ENCODE data around the gene MED13L. TPM values are rescaled to one million over a fixed set of nuclear protein-coding genes. Genes with fewer than 3 reads are reported as not detected.

MED13L gene
- polyA plus RNA-seq, 2 donors, result 15.0 to 16.8 TPM

DNA sequence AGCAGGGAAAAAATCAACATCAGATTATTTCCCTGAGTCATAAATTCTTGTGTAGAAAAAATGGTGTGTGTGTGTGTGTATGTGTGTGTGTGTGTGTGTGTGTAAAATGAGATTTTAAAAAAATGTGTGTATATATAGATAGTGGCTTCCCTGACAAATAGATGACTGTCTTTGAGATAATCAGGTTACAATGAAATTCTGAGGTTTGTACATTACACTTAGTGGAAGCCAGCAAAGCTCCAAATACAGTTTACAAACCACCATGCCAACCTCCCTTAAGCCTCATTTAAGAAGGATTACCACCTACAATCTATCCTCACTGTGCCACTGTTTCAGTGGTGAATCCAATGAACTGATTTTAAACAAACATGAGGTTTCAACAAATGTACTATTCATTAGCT, 93.8 kb downstream of the MED13L start:
- Histone ChIP-seq H3K9me3 (ENCODE audit: control insufficient read depth in 2 of 2, insufficient read depth in 1 of 2, low read depth in 1 of 2, low read length in 1 of 2) (no peaks in the 10 kb centered on the region), H3K27ac (ENCODE audit: low read depth in 2 of 2, low read length in 1 of 2) (no peak overlapping the region), H3K27me3 (ENCODE audit: control insufficient read depth in 1 of 2, insufficient read depth in 2 of 2, low read length in 2 of 2) (no peaks in the 10 kb centered on the region), H3K36me3 (ENCODE audit: control insufficient read depth in 2 of 2, insufficient read depth in 2 of 2, low read length in 1 of 2) (no peaks in the 10 kb centered on the region), H3K4me3 (ENCODE audit: low read depth in 1 of 2, low read length in 2 of 2) (no peak overlapping the region), H3K4me1 (ENCODE audit: control insufficient read depth in 2 of 2, insufficient read depth in 2 of 2, low read length in 1 of 2) (no peaks in the 10 kb centered on the region)

DNA sequence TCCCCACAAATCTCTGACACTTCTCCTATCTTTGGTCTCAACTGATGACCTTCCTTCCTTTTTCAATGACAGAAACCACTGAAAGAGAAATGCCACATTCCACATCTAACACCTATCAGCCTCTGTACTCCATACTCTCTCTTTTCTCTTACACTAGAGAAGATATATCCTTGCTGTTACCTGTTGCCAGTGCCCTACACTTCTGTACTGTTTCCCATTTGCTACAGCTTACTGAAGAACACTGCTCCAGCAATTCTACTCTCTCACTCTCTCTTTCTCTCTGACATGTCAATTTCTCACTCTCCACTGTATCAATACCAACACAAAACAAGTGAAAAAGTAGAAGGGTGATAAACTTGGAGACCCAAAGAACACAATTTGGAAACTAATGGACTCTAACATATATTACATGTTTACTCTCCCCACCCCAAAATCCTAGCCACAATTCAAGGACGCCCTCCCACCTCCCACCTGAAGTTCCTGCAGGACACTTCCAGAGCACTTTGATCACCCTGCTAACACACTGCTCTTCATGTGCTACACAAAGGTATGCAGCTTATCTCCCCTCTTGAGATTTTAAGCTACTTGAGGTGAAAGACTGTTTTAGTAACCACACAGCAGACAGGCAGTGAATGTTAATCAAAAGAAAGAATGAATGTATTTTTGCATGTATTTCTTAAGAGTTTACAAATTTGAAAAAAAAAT, 95.0 kb downstream of the MED13L start:
- Histone ChIP-seq H3K36me3 (ENCODE audit: control insufficient read depth in 2 of 2, insufficient read depth in 2 of 2, low read length in 1 of 2) (no peaks in the 10 kb centered on the region), H3K4me1 (ENCODE audit: control insufficient read depth in 2 of 2, insufficient read depth in 2 of 2, low read length in 1 of 2) (peaks cover 0 to 2% of the 10 kb centered on the region in 2 donors), H3K4me3 (ENCODE audit: low read depth in 1 of 2, low read length in 2 of 2) (no peak overlapping the region), H3K27me3 (ENCODE audit: control insufficient read depth in 1 of 2, insufficient read depth in 2 of 2, low read length in 2 of 2) (no peaks in the 10 kb centered on the region), H3K9me3 (ENCODE audit: control insufficient read depth in 2 of 2, insufficient read depth in 1 of 2, low read depth in 1 of 2, low read length in 1 of 2) (no peaks in the 10 kb centered on the region), H3K27ac (ENCODE audit: low read depth in 2 of 2, low read length in 1 of 2) (no peak overlapping the region)
- WGBS, 2 donors, result 82 to 94% methylated on average over 1 of the region's 1 CpG

DNA sequence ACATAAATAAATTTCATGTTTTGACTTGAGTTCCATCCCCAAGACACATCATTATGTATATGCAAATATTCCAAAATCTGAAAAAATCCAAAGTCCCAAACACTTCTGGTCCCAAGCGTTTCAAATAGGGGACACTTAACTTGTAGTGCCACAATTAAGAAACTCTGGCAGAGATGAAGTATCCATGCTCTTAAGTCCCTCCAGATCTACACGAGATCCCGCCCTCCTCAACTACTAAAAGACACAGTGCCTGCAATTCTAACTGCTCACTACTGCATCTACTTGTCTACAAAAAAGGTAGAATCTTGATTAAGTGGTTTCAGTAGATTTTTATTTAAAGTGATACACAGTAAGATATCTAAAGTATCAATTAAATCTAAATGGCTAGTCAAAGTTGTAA, 97.0 kb downstream of the MED13L start:
- no peak overlapping the region for H3K27ac ChIP-seq (ENCODE audit: low read depth in 2 of 2, low read length in 1 of 2)
- WGBS, 2 donors, result 77 to 81% methylated on average over 3 of the region's 3 CpGs
- H3K9me3 ChIP-seq (ENCODE audit: control insufficient read depth in 2 of 2, insufficient read depth in 1 of 2, low read depth in 1 of 2, low read length in 1 of 2), result no peaks in the 10 kb centered on the region
- H3K36me3 ChIP-seq (ENCODE audit: control insufficient read depth in 2 of 2, insufficient read depth in 2 of 2, low read length in 1 of 2), result no peaks in the 10 kb centered on the region
- H3K27me3 ChIP-seq (ENCODE audit: control insufficient read depth in 1 of 2, insufficient read depth in 2 of 2, low read length in 2 of 2), result no peaks in the 10 kb centered on the region
- H3K4me3 ChIP-seq (ENCODE audit: low read depth in 1 of 2, low read length in 2 of 2), result no peak overlapping the region
- peaks cover 0 to 2% of the 10 kb centered on the region in 2 donors for H3K4me1 ChIP-seq (ENCODE audit: control insufficient read depth in 2 of 2, insufficient read depth in 2 of 2, low read length in 1 of 2)

DNA sequence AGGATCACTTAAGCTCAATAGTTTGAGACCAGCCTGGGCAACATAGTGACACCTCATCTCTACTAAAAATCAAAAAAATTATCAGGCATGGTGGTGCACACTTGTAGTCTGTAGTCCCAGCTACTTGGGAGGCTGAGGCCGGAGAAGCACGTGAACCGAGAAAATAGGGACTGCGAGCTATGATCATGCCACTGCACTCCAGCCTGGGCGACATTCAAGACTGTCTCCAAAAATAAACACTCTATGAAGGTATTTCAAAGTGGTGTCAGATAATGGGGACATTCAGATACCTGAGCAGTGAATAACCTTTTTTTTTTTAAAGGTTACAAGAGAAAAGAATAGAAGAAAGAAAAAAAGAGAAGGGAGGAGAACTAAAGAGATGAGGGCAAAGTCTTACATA, 98.1 kb downstream of the MED13L start:
- no peak overlapping the region for H3K4me3 ChIP-seq (ENCODE audit: low read depth in 1 of 2, low read length in 2 of 2)
- peaks cover 0 to 2% of the 10 kb centered on the region in 2 donors for H3K4me1 ChIP-seq (ENCODE audit: control insufficient read depth in 2 of 2, insufficient read depth in 2 of 2, low read length in 1 of 2)

DNA sequence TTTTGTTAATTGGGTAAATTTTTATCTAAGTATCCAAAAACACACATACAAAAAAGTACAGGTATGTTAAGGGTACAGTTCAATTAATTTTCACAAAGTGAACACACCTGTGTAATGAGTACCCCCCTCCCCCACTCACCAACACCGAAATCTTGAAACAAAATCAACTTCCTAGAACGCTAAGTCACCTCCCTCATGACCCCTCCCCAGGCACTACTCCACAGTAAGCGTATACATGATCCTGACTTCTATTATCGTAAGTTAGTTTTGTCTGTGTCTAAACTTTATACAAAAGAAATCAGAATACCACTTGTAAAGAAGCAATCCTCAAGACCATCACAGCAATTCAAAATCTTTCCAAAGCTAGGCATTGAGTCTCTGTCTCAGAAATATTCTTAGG, 100.5 kb downstream of the MED13L start:
- Histone ChIP-seq H3K27me3 (ENCODE audit: control insufficient read depth in 1 of 2, insufficient read depth in 2 of 2, low read length in 2 of 2) (no peaks in the 10 kb centered on the region), H3K36me3 (ENCODE audit: control insufficient read depth in 2 of 2, insufficient read depth in 2 of 2, low read length in 1 of 2) (no peaks in the 10 kb centered on the region), H3K9me3 (ENCODE audit: control insufficient read depth in 2 of 2, insufficient read depth in 1 of 2, low read depth in 1 of 2, low read length in 1 of 2) (no peaks in the 10 kb centered on the region), H3K4me3 (ENCODE audit: low read depth in 1 of 2, low read length in 2 of 2) (no peak overlapping the region), H3K4me1 (ENCODE audit: control insufficient read depth in 2 of 2, insufficient read depth in 2 of 2, low read length in 1 of 2) (peaks cover 0 to 2% of the 10 kb centered on the region in 2 donors), H3K27ac (ENCODE audit: low read depth in 2 of 2, low read length in 1 of 2) (no peak overlapping the region)
- WGBS, 2 donors, result 94% methylated on average over 4 of the region's 4 CpGs

More for the DNA sequence above, 98.1 kb downstream of the MED13L start:
- Histone ChIP-seq H3K36me3 (ENCODE audit: control insufficient read depth in 2 of 2, insufficient read depth in 2 of 2, low read length in 1 of 2) (no peaks in the 10 kb centered on the region), H3K9me3 (ENCODE audit: control insufficient read depth in 2 of 2, insufficient read depth in 1 of 2, low read depth in 1 of 2, low read length in 1 of 2) (no peaks in the 10 kb centered on the region), H3K27me3 (ENCODE audit: control insufficient read depth in 1 of 2, insufficient read depth in 2 of 2, low read length in 2 of 2) (no peaks in the 10 kb centered on the region), H3K27ac (ENCODE audit: low read depth in 2 of 2, low read length in 1 of 2) (no peak overlapping the region)
- 95 to 96% methylated on average over 5 of the region's 5 CpGs for WGBS, 2 donors

DNA sequence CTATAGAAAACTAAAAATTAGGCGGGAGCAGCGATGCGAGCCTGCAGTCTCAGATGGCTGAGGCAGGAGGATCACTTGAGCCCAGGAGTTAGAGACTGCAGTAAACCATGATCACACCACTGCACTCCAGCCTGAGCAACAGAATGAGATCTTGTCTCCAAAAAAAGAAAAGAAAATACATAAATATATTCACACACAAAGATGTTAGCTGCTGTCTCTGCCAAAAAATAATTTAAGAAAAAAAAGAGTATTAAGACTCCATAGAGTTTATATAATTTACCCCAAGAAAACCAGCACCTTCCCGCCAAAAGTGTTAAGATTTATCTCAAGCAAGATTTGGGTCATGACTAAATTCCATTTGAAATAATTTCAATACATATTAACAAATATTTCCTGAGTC, 102.6 kb downstream of the MED13L start:
- Histone ChIP-seq H3K4me3 (ENCODE audit: low read depth in 1 of 2, low read length in 2 of 2) (no peak overlapping the region), H3K27me3 (ENCODE audit: control insufficient read depth in 1 of 2, insufficient read depth in 2 of 2, low read length in 2 of 2) (no peaks in the 10 kb centered on the region), H3K27ac (ENCODE audit: low read depth in 2 of 2, low read length in 1 of 2) (no peak overlapping the region), H3K36me3 (ENCODE audit: control insufficient read depth in 2 of 2, insufficient read depth in 2 of 2, low read length in 1 of 2) (no peaks in the 10 kb centered on the region), H3K4me1 (ENCODE audit: control insufficient read depth in 2 of 2, insufficient read depth in 2 of 2, low read length in 1 of 2) (peaks cover 0 to 2% of the 10 kb centered on the region in 2 donors), H3K9me3 (ENCODE audit: control insufficient read depth in 2 of 2, insufficient read depth in 1 of 2, low read depth in 1 of 2, low read length in 1 of 2) (no peaks in the 10 kb centered on the region)
- WGBS, 2 donors, result 76 to 94% methylated on average over 4 of the region's 4 CpGs

DNA sequence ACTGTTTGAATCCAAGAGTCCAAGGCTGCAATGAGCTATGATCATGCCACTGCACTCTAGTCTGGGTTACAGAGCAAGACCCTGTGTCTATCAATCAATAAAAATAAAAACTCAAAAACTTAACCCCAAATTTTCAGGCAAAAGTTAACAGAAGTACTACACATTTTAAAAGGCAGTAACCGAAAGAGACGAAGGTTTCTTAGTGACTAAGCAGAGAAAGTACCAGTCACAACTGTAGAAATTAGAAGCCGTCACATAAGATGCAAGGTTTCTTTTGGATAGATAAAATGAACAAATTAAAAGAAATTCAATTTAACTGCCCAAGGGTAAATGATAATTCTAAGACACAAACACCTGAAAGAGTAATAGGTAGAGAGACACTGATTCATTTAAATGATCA, 103.5 kb downstream of the MED13L start:
- no peaks in the 10 kb centered on the region for H3K36me3 ChIP-seq (ENCODE audit: control insufficient read depth in 2 of 2, insufficient read depth in 2 of 2, low read length in 1 of 2)
- 91 to 93% methylated on average over 3 of the region's 3 CpGs for WGBS, 2 donors
- no peak overlapping the region for H3K4me3 ChIP-seq (ENCODE audit: low read depth in 1 of 2, low read length in 2 of 2)

DNA sequence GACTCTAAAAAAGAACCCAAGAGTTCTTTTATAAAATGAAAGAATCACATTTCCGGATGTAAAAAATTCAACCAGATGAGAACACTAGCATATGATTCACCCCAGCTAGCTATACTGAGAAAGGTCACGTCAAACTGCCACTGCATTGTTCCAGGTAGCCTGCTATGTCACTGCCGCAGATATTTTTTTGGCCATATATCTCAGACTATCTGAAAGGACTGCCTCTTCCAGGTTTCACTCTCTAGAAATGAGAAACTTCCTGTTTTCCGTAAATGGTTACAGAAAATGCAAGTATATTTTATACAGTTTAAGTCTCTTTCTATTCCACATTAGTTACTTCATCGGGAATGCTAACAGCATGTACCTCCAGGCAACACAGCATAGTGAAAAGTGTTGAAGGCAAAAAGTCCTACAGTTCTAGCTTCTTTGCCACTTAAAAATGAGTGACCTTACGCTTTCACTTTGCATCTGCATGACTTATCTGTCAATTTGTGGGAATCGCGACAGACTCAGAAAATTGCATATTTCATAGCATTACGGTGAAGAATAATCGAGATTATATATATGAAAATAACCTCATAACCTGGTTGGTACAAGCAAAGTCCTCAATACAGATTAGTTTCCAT, 105.2 kb downstream of the MED13L start:
- 66 to 69% methylated on average over 10 of the region's 10 CpGs for WGBS, 2 donors
- no peaks in the 10 kb centered on the region for H3K36me3 ChIP-seq (ENCODE audit: control insufficient read depth in 2 of 2, insufficient read depth in 2 of 2, low read length in 1 of 2)
- H3K4me3 ChIP-seq (ENCODE audit: low read depth in 1 of 2, low read length in 2 of 2), result no peak overlapping the region
- H3K27me3 ChIP-seq (ENCODE audit: control insufficient read depth in 1 of 2, insufficient read depth in 2 of 2, low read length in 2 of 2), result no peaks in the 10 kb centered on the region
- H3K27ac ChIP-seq (ENCODE audit: low read depth in 2 of 2, low read length in 1 of 2), result no peak overlapping the region
- H3K4me1 ChIP-seq (ENCODE audit: control insufficient read depth in 2 of 2, insufficient read depth in 2 of 2, low read length in 1 of 2), result peaks cover 0 to 2% of the 10 kb centered on the region in 2 donors
- H3K9me3 ChIP-seq (ENCODE audit: control insufficient read depth in 2 of 2, insufficient read depth in 1 of 2, low read depth in 1 of 2, low read length in 1 of 2), result no peaks in the 10 kb centered on the region

More for the DNA sequence above, 103.5 kb downstream of the MED13L start:
- no peak overlapping the region for H3K27ac ChIP-seq (ENCODE audit: low read depth in 2 of 2, low read length in 1 of 2)
- no peaks in the 10 kb centered on the region for H3K27me3 ChIP-seq (ENCODE audit: control insufficient read depth in 1 of 2, insufficient read depth in 2 of 2, low read length in 2 of 2)
- no peaks in the 10 kb centered on the region for H3K9me3 ChIP-seq (ENCODE audit: control insufficient read depth in 2 of 2, insufficient read depth in 1 of 2, low read depth in 1 of 2, low read length in 1 of 2)
- peaks cover 0 to 2% of the 10 kb centered on the region in 2 donors for H3K4me1 ChIP-seq (ENCODE audit: control insufficient read depth in 2 of 2, insufficient read depth in 2 of 2, low read length in 1 of 2)

DNA sequence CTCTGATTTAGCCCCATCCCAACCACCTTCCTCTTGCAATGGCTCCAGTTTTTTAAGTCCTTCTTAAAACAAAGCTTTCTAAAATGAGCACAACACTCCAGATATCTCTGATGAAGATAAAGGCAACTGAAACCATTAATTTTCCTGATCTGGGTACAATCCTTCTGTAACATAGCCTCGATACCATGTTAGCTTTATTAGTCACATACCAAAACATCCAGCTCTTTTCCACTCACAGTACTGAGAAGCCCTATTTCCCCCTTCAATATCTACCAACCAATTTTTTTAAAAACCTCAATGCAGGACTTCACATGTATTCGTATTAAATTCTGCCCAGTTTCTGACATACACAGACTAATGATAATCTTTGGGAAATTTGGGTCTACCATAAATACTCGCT, 105.9 kb downstream of the MED13L start:
- H3K27me3 ChIP-seq (ENCODE audit: control insufficient read depth in 1 of 2, insufficient read depth in 2 of 2, low read length in 2 of 2), result no peaks in the 10 kb centered on the region
- no peaks in the 10 kb centered on the region for H3K9me3 ChIP-seq (ENCODE audit: control insufficient read depth in 2 of 2, insufficient read depth in 1 of 2, low read depth in 1 of 2, low read length in 1 of 2)
- no peak overlapping the region for H3K4me3 ChIP-seq (ENCODE audit: low read depth in 1 of 2, low read length in 2 of 2)
- H3K4me1 ChIP-seq (ENCODE audit: control insufficient read depth in 2 of 2, insufficient read depth in 2 of 2, low read length in 1 of 2), result peaks cover 0 to 2% of the 10 kb centered on the region in 2 donors
- WGBS, 2 donors, result 73% methylated on average over 3 of the region's 3 CpGs
- no peak overlapping the region for H3K27ac ChIP-seq (ENCODE audit: low read depth in 2 of 2, low read length in 1 of 2)
- H3K36me3 ChIP-seq (ENCODE audit: control insufficient read depth in 2 of 2, insufficient read depth in 2 of 2, low read length in 1 of 2), result no peaks in the 10 kb centered on the region

DNA sequence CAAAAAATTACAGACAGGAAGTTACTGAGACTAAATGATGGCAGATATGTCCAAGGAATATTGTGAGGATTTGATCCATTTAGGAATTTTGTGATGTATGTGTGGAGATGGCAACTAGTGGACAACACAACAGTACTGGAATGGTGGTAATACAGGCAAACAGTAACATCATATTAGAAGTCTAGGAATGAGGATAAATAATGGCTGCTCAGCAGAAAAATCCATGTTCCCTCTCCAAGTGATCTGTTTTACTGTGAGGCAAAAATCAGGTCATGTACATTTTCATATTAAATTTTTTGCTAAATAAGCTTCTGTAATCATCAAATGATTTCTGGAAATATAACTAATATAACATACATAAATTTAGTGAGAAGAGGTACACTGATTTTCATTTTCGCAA, 108.4 kb downstream of the MED13L start:
- Histone ChIP-seq H3K4me3 (ENCODE audit: low read depth in 1 of 2, low read length in 2 of 2) (no peak overlapping the region), H3K27me3 (ENCODE audit: control insufficient read depth in 1 of 2, insufficient read depth in 2 of 2, low read length in 2 of 2) (no peaks in the 10 kb centered on the region), H3K9me3 (ENCODE audit: control insufficient read depth in 2 of 2, insufficient read depth in 1 of 2, low read depth in 1 of 2, low read length in 1 of 2) (no peaks in the 10 kb centered on the region), H3K27ac (ENCODE audit: low read depth in 2 of 2, low read length in 1 of 2) (no peak overlapping the region), H3K4me1 (ENCODE audit: control insufficient read depth in 2 of 2, insufficient read depth in 2 of 2, low read length in 1 of 2) (peaks cover 4% of the 10 kb centered on the region in 2 donors), H3K36me3 (ENCODE audit: control insufficient read depth in 2 of 2, insufficient read depth in 2 of 2, low read length in 1 of 2) (no peaks in the 10 kb centered on the region)
- WGBS, 2 donors, result 97 to 100% methylated on average over 1 of the region's 1 CpG
